Psoas muscle (tissue), 8 donors: Measurements from ENCODE around the gene PDE6G. TPM values are rescaled to one million over a fixed set of nuclear protein-coding genes. Genes with fewer than 3 reads are reported as not detected.

Experiments used
- ATAC-seq, 4 donors: fragments of 200-7000 bp; cut with Tn5 transposase; one replicate each; pipeline ENCODE4 v1.9.1; 2020; ENCODE audit warnings: moderate library complexity in 3 of 4, mild to moderate bottlenecking in 2 of 4
- DNase-seq, 2 donors: peaks; one replicate each; pipeline ENCODE4 v3.0.0-alpha.2; 2020
- H3K27ac ChIP-seq: fragments of 200-600 bp; one replicate; pipeline ENCODE4 v1.8.0; 2022
- H3K27me3 ChIP-seq, 3 donors: fragments of 200-600 bp in 1 of 3; one replicate each; pipeline versions ENCODE4 v1.6.1 to v1.8.0; 2013 to 2022; ENCODE audit warnings: low read length in 2 of 3, mild to moderate bottlenecking in 2 of 3, moderate library complexity in 1 of 3; ENCODE audit not compliant: insufficient read depth in 3 of 3
- H3K36me3 ChIP-seq, 2 donors: fragments of 200-600 bp in 1 of 2; one replicate each; pipeline versions ENCODE4 v1.6.1 to v1.8.0; 2013 to 2022; ENCODE audit warnings: low read depth in 1 of 2, mild to moderate bottlenecking in 1 of 2, moderate library complexity in 1 of 2; ENCODE audit not compliant: insufficient read depth in 1 of 2
- H3K4me1 ChIP-seq: fragments of 200-600 bp; one replicate; pipeline ENCODE4 v1.8.0; 2022
- H3K4me3 ChIP-seq: fragments of 200-600 bp; one replicate; pipeline ENCODE4 v1.8.0; 2022; ENCODE audit warnings: mild to moderate bottlenecking
- H3K9me3 ChIP-seq: fragments of 200-600 bp; one replicate; pipeline ENCODE4 v1.8.0; 2022
- WGBS, 3 donors: extraction: QIAGEN DNeasy Blood & Tissue Kit; methylation state at CpG; one replicate each; pipeline versions ENCODE4 v1.1.6 to v1.1.7; 2013; 5-methylcytosine and 5-hydroxymethylcytosine counted together
- intact Hi-C, 2 donors: fragments of 100-400 bp; cut with DNase I; formaldehyde crosslinking; loops; one replicate each; pipeline versions ENCODE4 v1.11.0 to v1.14.2; 2022
- polyA plus RNA-seq, 3 donors: library from polyadenylated mRNA; stranded (reverse); fragments of 200-250 nt; gene quantifications; one replicate each; pipeline ENCODE4 v1.2.3, GENCODE V29; 2013
- total RNA-seq, 4 donors: library from RNA; stranded (reverse); fragmentation: NEBNext Ultra II Directional in 2 of 4; extraction: Animal tissue kit (Norgen Biotek cat#: 25700) in 2 of 4; gene quantifications; one replicate each; pipeline versions ENCODE4 v1.2.1 to v1.2.4, GENCODE V29; 2021 to 2023
- TF ChIP-seq, protein P1 (sequence below): fragments of 200-600 bp; IDR thresholded peaks from one replicate; pipeline ENCODE4 v1.8.0; 2022; ENCODE audit warnings: antibody characterized with exemption
- donor health status: healthy with polysubstance abuse.
- donor health status: DM: no; HTN: no; CAD: no; lungs with moderate emphysema.
- donor health status: Bipolar disorder and iron deficiency.
- donor health status: healthy.
- donor health status: DM: yes; HTN: yes; CAD: no.
- donor health status: DM: no; HTN: no; CAD: no.
- donor health status: DM: no; HTN: no; CAD: no.
- donor health status: DM: yes; HTN: yes; CAD: no.

The PDE6G gene
- total and polyA plus RNA-seq, 7 donors: 0.25 to 1.5 (median 0.60) TPM; not detected in 3

DNA sequence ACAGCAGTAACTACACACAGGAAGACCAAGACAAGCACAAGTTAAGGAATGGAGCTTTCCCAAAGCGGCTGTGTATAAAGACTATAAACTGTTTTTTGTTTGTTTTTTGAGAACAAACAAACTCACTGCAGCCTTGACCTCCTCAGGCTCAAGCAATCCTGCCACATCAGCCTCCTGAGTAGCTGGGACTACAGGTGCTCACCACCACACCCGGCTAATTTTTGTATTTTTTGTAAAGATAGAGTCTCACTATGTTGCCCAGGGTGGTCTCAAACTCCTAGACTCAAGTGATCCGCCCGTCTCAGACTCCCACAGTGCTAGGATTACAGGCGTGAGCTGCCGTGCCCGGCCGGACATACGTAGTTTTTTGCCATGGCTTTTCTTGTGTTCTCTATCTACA is 4.1 kb upstream of the PDE6G start:
- DNase-seq (no peak), ATAC-seq (no peak)
- WGBS, 3 donors: 84 to 87% (median 86%) methylated on average over 9 of the region's 9 CpGs
- intact Hi-C loops: no loop called here
- Histone ChIP-seq H3K4me3 (no peak overlapping the region), H3K9me3 (no peaks in the 10 kb centered on the region), H3K36me3 (peaks cover 0 to 15% of the 10 kb centered on the region in 2 donors), H3K27ac (no peak overlapping the region), H3K4me1 (peaks cover 9% of the 10 kb centered on the region), H3K27me3 (no peaks in the 10 kb centered on the region)
- TF ChIP-seq, protein P1, sequence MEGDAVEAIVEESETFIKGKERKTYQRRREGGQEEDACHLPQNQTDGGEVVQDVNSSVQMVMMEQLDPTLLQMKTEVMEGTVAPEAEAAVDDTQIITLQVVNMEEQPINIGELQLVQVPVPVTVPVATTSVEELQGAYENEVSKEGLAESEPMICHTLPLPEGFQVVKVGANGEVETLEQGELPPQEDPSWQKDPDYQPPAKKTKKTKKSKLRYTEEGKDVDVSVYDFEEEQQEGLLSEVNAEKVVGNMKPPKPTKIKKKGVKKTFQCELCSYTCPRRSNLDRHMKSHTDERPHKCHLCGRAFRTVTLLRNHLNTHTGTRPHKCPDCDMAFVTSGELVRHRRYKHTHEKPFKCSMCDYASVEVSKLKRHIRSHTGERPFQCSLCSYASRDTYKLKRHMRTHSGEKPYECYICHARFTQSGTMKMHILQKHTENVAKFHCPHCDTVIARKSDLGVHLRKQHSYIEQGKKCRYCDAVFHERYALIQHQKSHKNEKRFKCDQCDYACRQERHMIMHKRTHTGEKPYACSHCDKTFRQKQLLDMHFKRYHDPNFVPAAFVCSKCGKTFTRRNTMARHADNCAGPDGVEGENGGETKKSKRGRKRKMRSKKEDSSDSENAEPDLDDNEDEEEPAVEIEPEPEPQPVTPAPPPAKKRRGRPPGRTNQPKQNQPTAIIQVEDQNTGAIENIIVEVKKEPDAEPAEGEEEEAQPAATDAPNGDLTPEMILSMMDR: no peak

DNA sequence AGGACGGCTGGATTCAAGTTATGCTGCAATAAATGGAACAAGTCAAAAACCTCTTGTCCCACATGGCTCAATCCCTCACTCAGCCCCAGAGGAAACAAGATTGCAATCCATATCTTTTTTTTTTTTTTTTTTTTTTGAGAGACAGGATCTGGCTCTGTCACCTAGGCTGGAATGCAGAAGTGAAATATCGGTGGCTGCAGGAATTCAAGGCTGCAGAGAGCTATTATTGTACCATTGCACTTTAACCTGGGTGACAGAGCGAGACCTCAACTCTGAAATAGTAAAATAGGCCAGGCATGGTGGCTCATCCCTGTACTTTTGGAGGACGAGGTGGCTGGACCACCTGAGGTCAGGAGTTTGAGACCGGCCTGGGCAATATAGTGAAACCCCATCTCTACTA is 2.7 kb upstream of the PDE6G start:
- peaks cover 0 to 3% of the 10 kb centered on the region in 2 donors for H3K36me3 ChIP-seq
- DNase-seq (no peak), ATAC-seq (no peak)
- no peak overlapping the region for H3K4me3 ChIP-seq
- intact Hi-C loops: no loop called here
- H3K4me1 ChIP-seq: peaks cover 4% of the 10 kb centered on the region
- WGBS, 3 donors: 72 to 85% (median 81%) methylated on average over 5 of the region's 5 CpGs
- no peak overlapping the region for H3K27ac ChIP-seq
- no peaks in the 10 kb centered on the region for H3K27me3 ChIP-seq
- no peaks in the 10 kb centered on the region for H3K9me3 ChIP-seq
- TF ChIP-seq, protein P1: no peak

DNA sequence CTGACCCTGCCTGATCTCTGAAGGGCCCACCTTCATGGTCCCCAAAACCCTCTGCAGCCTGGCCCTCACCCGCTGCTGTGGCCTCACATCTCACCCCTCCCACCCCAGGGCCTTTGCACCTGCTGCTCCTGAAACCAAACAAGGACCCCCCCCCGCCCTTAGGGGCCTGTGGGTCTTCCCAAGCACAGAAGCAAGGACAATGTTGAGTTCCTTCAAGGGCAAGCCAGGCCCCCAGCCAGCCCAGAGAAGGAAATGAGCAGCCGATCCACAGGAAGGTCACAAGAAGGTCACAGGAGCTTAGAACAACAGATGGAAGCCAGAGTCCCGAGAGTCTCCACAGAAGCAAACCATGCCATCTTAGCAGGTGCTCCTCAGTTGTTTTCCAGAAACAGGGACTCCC is 493 bp upstream of the PDE6G start:
- Histone ChIP-seq H3K27me3 (peaks cover 0 to under 1% (median under 1%) of the 10 kb centered on the region in 3 donors), H3K4me1 (peaks cover 4% of the 10 kb centered on the region), H3K4me3 (no peak overlapping the region), H3K36me3 (no peaks in the 10 kb centered on the region), H3K27ac (no peak overlapping the region), H3K9me3 (no peaks in the 10 kb centered on the region)
- TF ChIP-seq, protein P1: no peak
- intact Hi-C loops: no loop called here
- ATAC-seq: no peak
- 36 to 50% (median 42%) methylated on average over 4 of the region's 4 CpGs for WGBS, 3 donors
- no peak for DNase-seq

DNA sequence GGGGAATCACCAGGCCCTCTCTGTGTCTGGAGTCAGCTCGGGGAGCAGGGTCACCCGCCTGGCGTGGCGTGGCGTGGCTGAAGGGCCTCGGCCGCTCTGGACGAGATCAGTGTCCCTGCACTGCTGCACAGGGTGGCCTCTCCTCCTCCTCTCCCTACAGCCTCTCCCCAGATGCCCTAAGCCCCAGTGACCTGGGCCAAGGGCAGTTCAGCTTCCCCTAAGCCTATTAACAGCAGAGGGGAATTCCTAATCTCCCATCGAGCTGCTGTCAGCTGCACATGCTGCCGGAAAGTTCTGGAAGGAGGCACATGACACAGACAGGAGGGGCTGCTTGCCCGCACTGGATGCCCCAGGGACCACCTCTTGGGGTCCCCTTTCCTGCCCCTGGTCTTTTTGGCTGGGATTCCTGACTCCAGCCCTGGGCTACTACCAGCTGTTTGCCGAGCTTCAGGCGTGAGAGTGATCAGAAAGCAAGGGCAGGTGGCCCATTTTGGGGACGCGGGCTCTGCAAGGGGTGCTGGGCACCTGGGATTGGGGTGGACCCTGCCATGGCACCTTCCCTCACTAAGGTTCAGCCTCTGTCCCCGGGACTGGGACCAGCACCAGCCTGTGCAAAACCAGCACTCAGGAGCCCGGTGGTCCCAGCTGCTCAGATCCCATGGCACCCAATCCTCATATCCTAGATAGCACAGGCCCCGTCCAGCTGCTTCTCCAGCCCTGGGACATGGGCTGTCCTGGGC is 794 bp downstream of the PDE6G start:
- ATAC-seq (no peak), DNase-seq (no peak)
- Histone ChIP-seq H3K9me3 (no peaks in the 10 kb centered on the region), H3K36me3 (no peaks in the 10 kb centered on the region), H3K27ac (no peak overlapping the region), H3K27me3 (peaks cover 0 to 8% (median 2%) of the 10 kb centered on the region in 3 donors), H3K4me1 (peaks cover 4% of the 10 kb centered on the region), H3K4me3 (no peak overlapping the region)
- TF ChIP-seq, protein P1: no peak
- WGBS, 3 donors: 35 to 60% (median 52%) methylated on average over 8 to 18 of the region's 18 CpGs
- intact Hi-C loops: no loop called here
